Ovary (tissue), 3 donors: ENCODE results near the gene OR7G2.

ENCODE experiments used
- POLR2A ChIP-seq: fragments of 450-650 bp; IDR thresholded peaks from one replicate; pipeline ENCODE4 v1.6.1; 2017; ENCODE audit warnings: antibody characterized with exemption, mild to moderate bottlenecking, moderate library complexity
- TF ChIP-seq, protein P1 (sequence below), 3 donors: fragments of 450-650 bp in 2 of 3; fragments of 200-600 bp in 1 of 3; IDR thresholded peaks; one replicate each; pipeline versions ENCODE4 v1.5.1 to v1.8.0; 2016 to 2022; ENCODE audit warnings: antibody characterized with exemption in 3 of 3, mild to moderate bottlenecking in 1 of 3
- donor health status: DM: no; HTN: no; CAD: no.

DNA sequence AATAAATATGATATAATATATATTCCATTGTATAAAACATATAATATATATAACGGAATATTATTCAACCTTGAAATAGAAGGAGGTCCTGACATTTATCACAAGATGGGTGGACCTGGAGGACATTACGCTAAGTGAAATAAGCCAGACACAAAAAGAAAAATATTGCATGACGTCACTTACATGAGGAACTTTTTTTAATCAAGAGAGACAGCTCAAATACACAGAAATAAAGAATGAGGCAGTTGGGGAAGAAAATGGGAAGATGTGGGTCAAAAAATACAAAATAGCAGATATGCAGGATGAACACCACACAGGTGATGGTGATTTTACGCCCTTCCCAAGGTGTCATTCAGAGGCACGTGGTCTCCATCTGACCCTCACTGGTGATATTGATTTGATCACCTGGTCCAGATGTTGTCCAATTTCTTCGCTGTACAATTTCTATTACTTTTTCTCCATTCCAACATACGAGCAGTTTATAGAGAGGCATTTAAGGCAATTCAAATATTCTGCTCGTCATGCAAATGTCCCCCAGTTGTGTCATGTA is 32.4 kb upstream of the OR7G2 start:
- TF ChIP-seq, protein P1, sequence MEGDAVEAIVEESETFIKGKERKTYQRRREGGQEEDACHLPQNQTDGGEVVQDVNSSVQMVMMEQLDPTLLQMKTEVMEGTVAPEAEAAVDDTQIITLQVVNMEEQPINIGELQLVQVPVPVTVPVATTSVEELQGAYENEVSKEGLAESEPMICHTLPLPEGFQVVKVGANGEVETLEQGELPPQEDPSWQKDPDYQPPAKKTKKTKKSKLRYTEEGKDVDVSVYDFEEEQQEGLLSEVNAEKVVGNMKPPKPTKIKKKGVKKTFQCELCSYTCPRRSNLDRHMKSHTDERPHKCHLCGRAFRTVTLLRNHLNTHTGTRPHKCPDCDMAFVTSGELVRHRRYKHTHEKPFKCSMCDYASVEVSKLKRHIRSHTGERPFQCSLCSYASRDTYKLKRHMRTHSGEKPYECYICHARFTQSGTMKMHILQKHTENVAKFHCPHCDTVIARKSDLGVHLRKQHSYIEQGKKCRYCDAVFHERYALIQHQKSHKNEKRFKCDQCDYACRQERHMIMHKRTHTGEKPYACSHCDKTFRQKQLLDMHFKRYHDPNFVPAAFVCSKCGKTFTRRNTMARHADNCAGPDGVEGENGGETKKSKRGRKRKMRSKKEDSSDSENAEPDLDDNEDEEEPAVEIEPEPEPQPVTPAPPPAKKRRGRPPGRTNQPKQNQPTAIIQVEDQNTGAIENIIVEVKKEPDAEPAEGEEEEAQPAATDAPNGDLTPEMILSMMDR (IDR thresholded peaks at IDR 0.05): no peak
- no peak for TF ChIP-seq POLR2A
